Upper lobe of left lung (tissue), 6 donors: ENCODE measurements around the gene PCCA. TPM values are rescaled to one million over a fixed set of nuclear protein-coding genes. Genes with fewer than 3 reads are reported as not detected.
"Not testable (repeated sequence)": the region's sequence is repeated elsewhere in the genome, so short reads cannot be mapped to it uniquely, and the experiment has no call there.

Experiments
- ATAC-seq, 2 donors: fragments of 200-7000 bp; cut with Tn5 transposase; one replicate each; pipeline ENCODE4 v1.9.1; 2022; ENCODE audit warnings: mild to moderate bottlenecking in 2 of 2, moderate library complexity in 2 of 2; ENCODE audit not compliant: low FRiP score in 2 of 2
- DNase-seq, 2 donors: peaks; one replicate each; pipeline ENCODE4 v3.0.0-alpha.2; 2019 to 2020
- H3K27ac ChIP-seq, 4 donors: fragments of 200-600 bp; sonication (generic); one replicate each; pipeline ENCODE4 v1.5.1; 2016 to 2019
- H3K27me3 ChIP-seq, 4 donors: fragments of 200-600 bp; sonication (generic); one replicate each; pipeline ENCODE4 v1.5.1; 2017 to 2019
- H3K36me3 ChIP-seq, 4 donors: fragments of 200-600 bp; sonication (generic); one replicate each; pipeline ENCODE4 v1.5.1; 2016 to 2019
- H3K4me1 ChIP-seq, 4 donors: fragments of 200-600 bp; sonication (generic); one replicate each; pipeline ENCODE4 v1.5.1; 2018 to 2019
- H3K4me3 ChIP-seq, 4 donors: fragments of 200-600 bp; sonication (generic); one replicate each; pipeline ENCODE4 v1.5.1; 2017 to 2019; ENCODE audit warnings: mild to moderate bottlenecking in 2 of 4, moderate library complexity in 1 of 4
- H3K9me3 ChIP-seq, 4 donors: fragments of 200-600 bp; sonication (generic); one replicate each; pipeline ENCODE4 v1.5.1; 2018 to 2019
- CTCF ChIP-seq, 6 experiments: fragments of 450-650 bp in 4 of 6; fragments of 200-600 bp in 2 of 6; sonication (generic) in 2 of 6; IDR thresholded peaks; one replicate each; pipeline ENCODE4 v1.5.1; 2016 to 2019; ENCODE audit warnings: antibody characterized with exemption in 6 of 6
- EP300 ChIP-seq, 4 donors: sonication (generic); formaldehyde crosslinking; IDR thresholded peaks; one replicate each; pipeline ENCODE4 v1.5.1; 2017; ENCODE audit warnings: antibody characterized with exemption in 4 of 4, control low read depth in 2 of 4
- POLR2A ChIP-seq, 4 donors: fragments of 450-650 bp; IDR thresholded peaks; one replicate each; pipeline ENCODE4 v1.5.1; 2016 to 2017; ENCODE audit warnings: antibody characterized with exemption in 4 of 4, mild to moderate bottlenecking in 2 of 4
- POLR2AphosphoS5 ChIP-seq, 2 donors: sonication (generic); formaldehyde crosslinking; IDR thresholded peaks; one replicate each; pipeline ENCODE4 v1.5.1; 2017; ENCODE audit warnings: antibody characterized with exemption in 2 of 2
- WGBS, 2 donors: methylation state at CpG; one replicate each; pipeline ENCODE4 v1.1.5; 2017 to 2018; 5-methylcytosine and 5-hydroxymethylcytosine counted together
- total RNA-seq, 6 donors: library from RNA; depleted of rRNA in 4 of 6; stranded (reverse); fragments of >200 nt in 4 of 6; gene quantifications; one replicate each; pipeline versions ENCODE4 v1.1.0 to v1.2.1, GENCODE V29; 2016 to 2021
- donor health status: DM: no; HTN: no; CAD: no; lungs with moderate emphysema.
- donor health status: DM: no; HTN: yes; CAD: no; lungs with severe emphysema.

PCCA gene
- total RNA-seq, 6 donors from 2014 or later: 23.1 to 43.4 (median 30.0) TPM

GRCh38 chr13:100140441-100140840 lies 51.5 kb downstream of the PCCA start:
- no peak for TF ChIP-seq CTCF (IDR thresholded peaks at IDR 0.05)
- TF ChIP-seq POLR2A (IDR thresholded peaks at IDR 0.05): no peak
- no peak for TF ChIP-seq POLR2AphosphoS5 (IDR thresholded peaks at IDR 0.05)
- no peak for TF ChIP-seq EP300 (IDR thresholded peaks at IDR 0.05)
- H3K9me3 ChIP-seq: no peaks in the 10 kb centered on the region
- ATAC-seq: no peak

GRCh38 chr13:100141461-100141961 lies 52.6 kb downstream of the PCCA start:
- H3K36me3 ChIP-seq, H3K4me3 ChIP-seq, H3K4me1 ChIP-seq, DNase-seq, H3K27ac ChIP-seq, H3K27me3 ChIP-seq, H3K9me3 ChIP-seq, ATAC-seq: not testable (repeated sequence)
- 97 to 98% methylated on average over 5 of the region's 5 CpGs for WGBS, 2 donors

More at GRCh38 chr13:100140441-100140840, 51.5 kb downstream of the PCCA start:
- Histone ChIP-seq H3K36me3 (peaks cover 0 to 4% (median 0%) of the 10 kb centered on the region in 4 donors), H3K27me3 (no peaks in the 10 kb centered on the region), H3K27ac (no peak overlapping the region), H3K4me1 (no peaks in the 10 kb centered on the region), H3K4me3 (no peak overlapping the region)
- no peak for DNase-seq
- 70 to 78% methylated on average over 2 of the region's 2 CpGs for WGBS, 2 donors

- H3K36me3 ChIP-seq: peaks cover 0 to 15% (median 6%) of the 10 kb centered on the region in 4 donors
- H3K27ac ChIP-seq: no peak overlapping the region
- peaks cover 0 to 6% (median 0%) of the 10 kb centered on the region in 4 donors for H3K9me3 ChIP-seq
- H3K4me1 ChIP-seq: no peaks in the 10 kb centered on the region
- no peaks in the 10 kb centered on the region for H3K27me3 ChIP-seq
- no peak overlapping the region for H3K4me3 ChIP-seq
- no peak for ATAC-seq
- 98% methylated on average over 3 of the region's 3 CpGs for WGBS, 2 donors
- DNase-seq: no peak
- TF ChIP-seq POLR2AphosphoS5 (IDR thresholded peaks at IDR 0.05) (no peak), EP300 (IDR thresholded peaks at IDR 0.05) (no peak), POLR2A (IDR thresholded peaks at IDR 0.05) (no peak)
Observed at GRCh38 chr13:100146534-100146933, 57.6 kb downstream of the PCCA start.

GRCh38 chr13:100147825-100148224 lies 58.9 kb downstream of the PCCA start:
- no peak overlapping the region for H3K27ac ChIP-seq
- H3K27me3 ChIP-seq: no peaks in the 10 kb centered on the region
- no peak for DNase-seq
- WGBS, 2 donors: 94 to 100% methylated on average over 4 of the region's 4 CpGs
- ATAC-seq: no peak
- peaks cover 0 to 15% (median 6%) of the 10 kb centered on the region in 4 donors for H3K36me3 ChIP-seq
- no peaks in the 10 kb centered on the region for H3K4me1 ChIP-seq
- peaks cover 0 to 6% (median 0%) of the 10 kb centered on the region in 4 donors for H3K9me3 ChIP-seq
- no peak for TF ChIP-seq POLR2A (IDR thresholded peaks at IDR 0.05)
- no peak for TF ChIP-seq POLR2AphosphoS5 (IDR thresholded peaks at IDR 0.05)
- no peak for TF ChIP-seq CTCF (IDR thresholded peaks at IDR 0.05)
- TF ChIP-seq EP300 (IDR thresholded peaks at IDR 0.05): no peak
- no peak overlapping the region for H3K4me3 ChIP-seq

GRCh38 chr13:100148422-100148821 lies 59.5 kb downstream of the PCCA start:
- Histone ChIP-seq H3K27ac (no peak overlapping the region), H3K27me3 (no peaks in the 10 kb centered on the region), H3K4me1 (no peaks in the 10 kb centered on the region), H3K9me3 (peaks cover 0 to 6% (median 0%) of the 10 kb centered on the region in 4 donors), H3K4me3 (no peak overlapping the region), H3K36me3 (peaks cover 0 to 15% (median 6%) of the 10 kb centered on the region in 4 donors)
- ATAC-seq (no peak), DNase-seq (no peak)
- no peak for TF ChIP-seq CTCF (IDR thresholded peaks at IDR 0.05)
- TF ChIP-seq POLR2A (IDR thresholded peaks at IDR 0.05): no peak
- TF ChIP-seq EP300 (IDR thresholded peaks at IDR 0.05): no peak
- TF ChIP-seq POLR2AphosphoS5 (IDR thresholded peaks at IDR 0.05): no peak
- WGBS, 2 donors: 91 to 93% methylated on average over 4 of the region's 4 CpGs

- Histone ChIP-seq H3K4me1 (no peaks in the 10 kb centered on the region), H3K27ac (no peak overlapping the region), H3K27me3 (no peaks in the 10 kb centered on the region), H3K9me3 (peaks cover 0 to 6% (median 0%) of the 10 kb centered on the region in 4 donors), H3K36me3 (peaks cover 0 to 15% (median 6%) of the 10 kb centered on the region in 4 donors), H3K4me3 (no peak overlapping the region)
- no peak for DNase-seq
- WGBS, 2 donors: 86 to 89% methylated on average over 4 of the region's 4 CpGs
- no peak for TF ChIP-seq POLR2AphosphoS5 (IDR thresholded peaks at IDR 0.05)
- no peak for TF ChIP-seq POLR2A (IDR thresholded peaks at IDR 0.05)
- no peak for TF ChIP-seq CTCF (IDR thresholded peaks at IDR 0.05)
- no peak for TF ChIP-seq EP300 (IDR thresholded peaks at IDR 0.05)
- ATAC-seq: peak in 1 of 2 donors; percentile 60
Observed at GRCh38 chr13:100149389-100149788, 60.5 kb downstream of the PCCA start.

GRCh38 chr13:100150711-100151110 lies 61.8 kb downstream of the PCCA start:
- not testable (repeated sequence) for H3K9me3 ChIP-seq, H3K4me1 ChIP-seq, H3K27ac ChIP-seq, ATAC-seq, H3K27me3 ChIP-seq, H3K4me3 ChIP-seq
- peak in 1 of 2 donors; percentile 20 for DNase-seq
- peaks cover 2 to 20% (median 8%) of the 10 kb centered on the region in 4 donors for H3K36me3 ChIP-seq
- WGBS, 2 donors: 96 to 99% methylated on average over 16 of the region's 16 CpGs
